Memory B cell (primary cell): Measurements from ENCODE around the gene CCT2.

ENCODE experiments used
- ATAC-seq: fragments of 150-1000 bp; cut with Tn5 transposase; 2 replicates; pipeline ENCODE4 v1.10.0; 2021; ENCODE audit warnings: low read depth, mild to moderate bottlenecking, moderate library complexity
- DNase-seq, 2 donors: peaks; one replicate each; pipeline ENCODE4 v3.0.0; 2022; ENCODE audit warnings: low spot score in 2 of 2
- H3K27ac Mint-ChIP-seq: one replicate; pipeline ENCODE4 v1.8.0; 2022; ENCODE audit warnings: mild to moderate bottlenecking, moderate library complexity, mixed read lengths
- H3K27me3 Mint-ChIP-seq: one replicate; pipeline ENCODE4 v1.8.0; 2022; ENCODE audit warnings: mixed read lengths
- H3K36me3 Mint-ChIP-seq: one replicate; pipeline ENCODE4 v1.8.0; 2022; ENCODE audit warnings: mild to moderate bottlenecking, mixed read lengths
- H3K4me1 Mint-ChIP-seq: one replicate; pipeline ENCODE4 v1.8.0; 2022; ENCODE audit warnings: mixed read lengths
- H3K4me3 Mint-ChIP-seq: one replicate; pipeline ENCODE4 v1.8.0; 2022; ENCODE audit warnings: mild to moderate bottlenecking, moderate library complexity, mixed read lengths
- H3K9me3 Mint-ChIP-seq: one replicate; pipeline ENCODE4 v1.8.0; 2022; ENCODE audit warnings: mixed read lengths

CCT2 gene

GRCh38 chr12:69570000-69570516 lies 15.2 kb upstream of the CCT2 start:
- no peaks in the 10 kb centered on the region for H3K9me3 Mint-ChIP-seq
- no peak overlapping the region for H3K4me3 Mint-ChIP-seq
- no peak for ATAC-seq
- peak overlapping the region; percentile 94 for H3K27ac Mint-ChIP-seq
- H3K27me3 Mint-ChIP-seq: no peaks in the 10 kb centered on the region
- H3K36me3 Mint-ChIP-seq: peaks cover 21% of the 10 kb centered on the region
- peaks cover 2% of the 10 kb centered on the region for H3K4me1 Mint-ChIP-seq
- DNase-seq: no peak

GRCh38 chr12:69570545-69571399 lies 14.5 kb upstream of the CCT2 start:
- Mint-ChIP-seq H3K36me3 (peaks cover 24% of the 10 kb centered on the region), H3K27me3 (no peaks in the 10 kb centered on the region), H3K27ac (peak overlapping the region; percentile 94), H3K4me3 (no peak overlapping the region), H3K9me3 (no peaks in the 10 kb centered on the region), H3K4me1 (peaks cover 2% of the 10 kb centered on the region)
- DNase-seq: peak; percentile 51 to 70
- ATAC-seq: peak; percentile 98

GRCh38 chr12:69575346-69575745 lies 9.9 kb upstream of the CCT2 start:
- H3K36me3 Mint-ChIP-seq: peaks cover 20% of the 10 kb centered on the region
- ATAC-seq (no peak), DNase-seq (no peak)
- no peak overlapping the region for H3K4me3 Mint-ChIP-seq
- no peaks in the 10 kb centered on the region for H3K9me3 Mint-ChIP-seq
- no peaks in the 10 kb centered on the region for H3K27me3 Mint-ChIP-seq
- H3K4me1 Mint-ChIP-seq: peaks cover 4% of the 10 kb centered on the region
- H3K27ac Mint-ChIP-seq: no peak overlapping the region

- Mint-ChIP-seq H3K27ac (no peak overlapping the region), H3K9me3 (no peaks in the 10 kb centered on the region), H3K36me3 (peaks cover 12% of the 10 kb centered on the region), H3K27me3 (no peaks in the 10 kb centered on the region), H3K4me1 (peaks cover 2% of the 10 kb centered on the region), H3K4me3 (no peak overlapping the region)
- DNase-seq: no peak
- no peak for ATAC-seq
These were observed 7.0 kb upstream of the CCT2 start for GRCh38 chr12:69578283-69578682.

GRCh38 chr12:69579029-69579428 lies 6.2 kb upstream of the CCT2 start:
- Mint-ChIP-seq H3K36me3 (peaks cover 10% of the 10 kb centered on the region), H3K27me3 (no peaks in the 10 kb centered on the region), H3K4me1 (peaks cover 2% of the 10 kb centered on the region), H3K9me3 (no peaks in the 10 kb centered on the region), H3K27ac (no peak overlapping the region), H3K4me3 (no peak overlapping the region)
- ATAC-seq (no peak), DNase-seq (no peak)

- H3K27ac Mint-ChIP-seq: no peak overlapping the region
- no peak overlapping the region for H3K4me3 Mint-ChIP-seq
- H3K36me3 Mint-ChIP-seq: peaks cover 4% of the 10 kb centered on the region
- no peaks in the 10 kb centered on the region for H3K9me3 Mint-ChIP-seq
- ATAC-seq (no peak), DNase-seq (no peak)
- peaks cover 2% of the 10 kb centered on the region for H3K4me1 Mint-ChIP-seq
- no peaks in the 10 kb centered on the region for H3K27me3 Mint-ChIP-seq
These were observed 5.2 kb upstream of the CCT2 start for GRCh38 chr12:69580074-69580473.

GRCh38 chr12:69583203-69583602 lies 2.1 kb upstream of the CCT2 start:
- Mint-ChIP-seq H3K27me3 (no peaks in the 10 kb centered on the region), H3K36me3 (peaks cover 4% of the 10 kb centered on the region), H3K27ac (no peak overlapping the region), H3K9me3 (no peaks in the 10 kb centered on the region), H3K4me3 (no peak overlapping the region), H3K4me1 (peaks cover 7% of the 10 kb centered on the region)
- no peak for DNase-seq
- ATAC-seq: no peak

GRCh38 chr12:69588527-69588926 lies 3.3 kb downstream of the CCT2 start:
- Mint-ChIP-seq H3K36me3 (peaks cover 24% of the 10 kb centered on the region), H3K27me3 (no peaks in the 10 kb centered on the region), H3K27ac (no peak overlapping the region), H3K9me3 (no peaks in the 10 kb centered on the region), H3K4me3 (no peak overlapping the region), H3K4me1 (peaks cover 7% of the 10 kb centered on the region)
- ATAC-seq (no peak), DNase-seq (no peak)

GRCh38 chr12:69589082-69589481 lies 3.8 kb downstream of the CCT2 start:
- DNase-seq: no peak
- Mint-ChIP-seq H3K27ac (no peak overlapping the region), H3K4me1 (peaks cover 7% of the 10 kb centered on the region), H3K9me3 (no peaks in the 10 kb centered on the region), H3K36me3 (peaks cover 27% of the 10 kb centered on the region), H3K4me3 (no peak overlapping the region), H3K27me3 (no peaks in the 10 kb centered on the region)
- no peak for ATAC-seq

- Mint-ChIP-seq H3K4me1 (peaks cover 2% of the 10 kb centered on the region), H3K27me3 (no peaks in the 10 kb centered on the region), H3K36me3 (peaks cover 43% of the 10 kb centered on the region), H3K4me3 (no peak overlapping the region), H3K9me3 (no peaks in the 10 kb centered on the region), H3K27ac (no peak overlapping the region)
- no peak for DNase-seq
- no peak for ATAC-seq
These were observed 10.4 kb downstream of the CCT2 start for GRCh38 chr12:69595689-69596088.

- DNase-seq (no peak), ATAC-seq (no peak)
- Mint-ChIP-seq H3K4me3 (no peak overlapping the region), H3K4me1 (no peaks in the 10 kb centered on the region), H3K36me3 (peaks cover 48% of the 10 kb centered on the region), H3K27ac (no peak overlapping the region), H3K27me3 (no peaks in the 10 kb centered on the region), H3K9me3 (no peaks in the 10 kb centered on the region)
These were observed 13.0 kb downstream of the CCT2 start for GRCh38 chr12:69598174-69598753.

- H3K27me3 Mint-ChIP-seq: no peaks in the 10 kb centered on the region
- no peak for ATAC-seq
- H3K36me3 Mint-ChIP-seq: peaks cover 44% of the 10 kb centered on the region
- no peak overlapping the region for H3K27ac Mint-ChIP-seq
- H3K9me3 Mint-ChIP-seq: peaks cover 2% of the 10 kb centered on the region
- no peaks in the 10 kb centered on the region for H3K4me1 Mint-ChIP-seq
- no peak for DNase-seq
- no peak overlapping the region for H3K4me3 Mint-ChIP-seq
These were observed 15.5 kb downstream of the CCT2 start for GRCh38 chr12:69600804-69601203.

- Mint-ChIP-seq H3K36me3 (peaks cover 38% of the 10 kb centered on the region), H3K27ac (peak overlapping the region; percentile 28), H3K27me3 (no peaks in the 10 kb centered on the region), H3K9me3 (peaks cover 2% of the 10 kb centered on the region), H3K4me1 (no peaks in the 10 kb centered on the region), H3K4me3 (no peak overlapping the region)
- DNase-seq: no peak
- ATAC-seq: no peak
These were observed 16.9 kb downstream of the CCT2 start for GRCh38 chr12:69601962-69602685.

GRCh38 chr12:69602954-69603353 lies 17.7 kb downstream of the CCT2 start:
- H3K36me3 Mint-ChIP-seq: peaks cover 32% of the 10 kb centered on the region
- no peak for DNase-seq
- peaks cover 2% of the 10 kb centered on the region for H3K9me3 Mint-ChIP-seq
- H3K4me3 Mint-ChIP-seq: no peak overlapping the region
- no peaks in the 10 kb centered on the region for H3K4me1 Mint-ChIP-seq
- no peak for ATAC-seq
- H3K27me3 Mint-ChIP-seq: no peaks in the 10 kb centered on the region
- H3K27ac Mint-ChIP-seq: no peak overlapping the region
